AG04450 (cell line): Measurements from ENCODE around the gene GDF7. TPM values are rescaled to one million over a fixed set of nuclear protein-coding genes. Genes with fewer than 3 reads are reported as not detected.

Source experiments
- CTCF ChIA-PET: fragments of 300-600, 350-600 bp; formaldehyde crosslinking; extraction: SDS; loops from one replicate; lab custom pipeline; 2022; ENCODE audit warnings: antibody characterized with exemption, inconsistent platforms; lab: Charles Lee
- POLR2A ChIA-PET: fragments of 350-600 bp; formaldehyde crosslinking; extraction: SDS; loops from one replicate; lab custom pipeline; 2021; ENCODE audit warnings: antibody characterized with exemption, inconsistent platforms; lab: Yijun Ruan, JAX
- DNase-seq: peaks from one replicate; pipeline ENCODE4 v3.0.0-alpha.2; 2011; ENCODE audit warnings: low read depth, low spot score
- H3K27ac ChIP-seq: one replicate; pipeline ENCODE4 v1.5.1; 2012; ENCODE audit warnings: low read depth, low read length, control low read depth
- H3K27me3 ChIP-seq: one replicate; pipeline ENCODE4 v1.6.0; 2012; ENCODE audit warnings: low read length; ENCODE audit not compliant: control insufficient read depth, insufficient read depth
- H3K4me3 ChIP-seq: 2 replicates; pipeline ENCODE4 v1.5.1; 2011; ENCODE audit warnings: mild to moderate bottlenecking, low read depth, low read length, control low read depth
- H3K9me3 ChIP-seq: 2 replicates; pipeline ENCODE4 v1.5.1; 2012; ENCODE audit warnings: low read length; ENCODE audit not compliant: control insufficient read depth, insufficient read depth
- polyA plus RNA-seq: library from polyadenylated mRNA; depleted of rRNA; stranded (reverse); fragments of >200 nt; gene quantifications from 2 replicates; pipeline ENCODE4 v1.2.3, GENCODE V29; 2011
- TF ChIP-seq, protein P1 (sequence below): IDR thresholded peaks from 2 replicates; pipeline ENCODE4 v1.5.1; 2011; ENCODE audit warnings: low read depth, low read length, control low read depth, inconsistent platforms

Gene GDF7
- polyA plus RNA-seq, 1 experiment, result 0.01 TPM

DNA sequence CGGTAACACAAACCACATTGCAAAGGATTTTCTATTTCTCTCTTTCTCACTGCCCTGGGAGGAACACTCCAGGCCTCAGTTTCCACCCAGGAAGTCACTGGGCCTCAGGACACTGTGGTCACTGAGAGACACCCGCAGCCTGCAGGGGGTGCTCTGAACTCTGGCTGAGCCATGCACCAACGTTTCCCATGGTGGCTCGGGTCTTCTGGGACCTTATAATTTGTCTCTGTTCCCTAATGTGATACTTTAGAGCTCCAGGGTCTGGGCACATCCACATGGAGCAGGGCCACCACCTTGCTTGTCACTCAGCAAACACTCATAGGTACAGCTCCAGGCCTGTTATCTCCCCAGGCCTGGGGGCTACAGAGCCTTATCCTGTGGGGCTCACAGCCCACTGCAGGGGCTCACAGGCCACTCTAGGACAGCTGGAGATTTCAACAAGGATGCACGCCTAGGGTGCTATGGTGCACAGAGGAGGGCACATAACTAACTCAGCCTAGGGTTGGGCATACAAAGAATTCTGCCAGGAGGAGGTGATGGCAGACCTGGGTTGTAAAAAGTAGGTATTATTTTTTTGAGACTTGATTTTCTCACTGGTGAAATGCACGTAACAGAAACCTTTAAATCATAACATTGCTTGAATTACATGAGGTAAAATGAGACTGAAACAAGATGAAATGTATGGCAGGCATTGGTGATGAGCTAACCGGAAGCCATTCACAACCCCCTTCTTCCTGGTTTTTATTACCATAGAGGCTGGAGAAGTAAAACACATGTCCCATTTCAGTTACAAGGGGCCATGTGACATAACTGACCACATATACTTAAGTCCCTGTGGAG is 13.0 kb upstream of the GDF7 start:
- CTCF ChIA-PET, result interaction anchor here (0.8 to 4.4 kb wide), 2 partner anchors 8 to 12 kb away, joined by 3 to 40 read pairs; no protein-coding TSS in a partner anchor
- H3K9me3 ChIP-seq, result no peaks in the 10 kb centered on the region
- peaks cover 28% of the 10 kb centered on the region for H3K27me3 ChIP-seq
- H3K4me3 ChIP-seq, result no peak overlapping the region
- TF ChIP-seq, protein P1, sequence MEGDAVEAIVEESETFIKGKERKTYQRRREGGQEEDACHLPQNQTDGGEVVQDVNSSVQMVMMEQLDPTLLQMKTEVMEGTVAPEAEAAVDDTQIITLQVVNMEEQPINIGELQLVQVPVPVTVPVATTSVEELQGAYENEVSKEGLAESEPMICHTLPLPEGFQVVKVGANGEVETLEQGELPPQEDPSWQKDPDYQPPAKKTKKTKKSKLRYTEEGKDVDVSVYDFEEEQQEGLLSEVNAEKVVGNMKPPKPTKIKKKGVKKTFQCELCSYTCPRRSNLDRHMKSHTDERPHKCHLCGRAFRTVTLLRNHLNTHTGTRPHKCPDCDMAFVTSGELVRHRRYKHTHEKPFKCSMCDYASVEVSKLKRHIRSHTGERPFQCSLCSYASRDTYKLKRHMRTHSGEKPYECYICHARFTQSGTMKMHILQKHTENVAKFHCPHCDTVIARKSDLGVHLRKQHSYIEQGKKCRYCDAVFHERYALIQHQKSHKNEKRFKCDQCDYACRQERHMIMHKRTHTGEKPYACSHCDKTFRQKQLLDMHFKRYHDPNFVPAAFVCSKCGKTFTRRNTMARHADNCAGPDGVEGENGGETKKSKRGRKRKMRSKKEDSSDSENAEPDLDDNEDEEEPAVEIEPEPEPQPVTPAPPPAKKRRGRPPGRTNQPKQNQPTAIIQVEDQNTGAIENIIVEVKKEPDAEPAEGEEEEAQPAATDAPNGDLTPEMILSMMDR, result no peak
- no peak overlapping the region for H3K27ac ChIP-seq
- POLR2A ChIA-PET, result interaction anchor here (0.6 kb wide), 1 partner anchor 265 kb away, joined by 3 read pairs; no protein-coding TSS in a partner anchor
- DNase-seq, result no peak

DNA sequence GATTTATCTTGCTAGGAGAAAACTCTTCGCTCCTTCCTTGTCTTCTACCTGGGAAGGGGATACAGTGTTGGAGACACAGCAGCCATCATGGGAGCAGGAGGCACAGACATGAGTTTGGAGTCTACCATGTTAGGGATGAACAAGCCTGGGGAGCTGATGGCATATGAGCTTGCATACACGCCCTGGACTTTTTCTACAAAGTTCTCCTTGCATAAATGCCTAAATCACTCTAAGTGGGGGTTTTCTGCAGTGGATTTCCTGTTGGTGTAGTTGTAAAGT is 12.5 kb upstream of the GDF7 start:
- peaks cover 28% of the 10 kb centered on the region for H3K27me3 ChIP-seq
- ChIA-PET POLR2A (interaction anchor here (0.6 kb wide), 1 partner anchor 266 kb away, joined by 3 read pairs; no protein-coding TSS in a partner anchor), CTCF (interaction anchor here (0.6 to 0.8 kb wide), 2 partner anchors 13 to 17 kb away, joined by 3 read pairs; no protein-coding TSS in a partner anchor)
- no peak overlapping the region for H3K4me3 ChIP-seq
- H3K9me3 ChIP-seq, result no peaks in the 10 kb centered on the region
- TF ChIP-seq, protein P1, result no peak
- H3K27ac ChIP-seq, result no peak overlapping the region
- no peak for DNase-seq

DNA sequence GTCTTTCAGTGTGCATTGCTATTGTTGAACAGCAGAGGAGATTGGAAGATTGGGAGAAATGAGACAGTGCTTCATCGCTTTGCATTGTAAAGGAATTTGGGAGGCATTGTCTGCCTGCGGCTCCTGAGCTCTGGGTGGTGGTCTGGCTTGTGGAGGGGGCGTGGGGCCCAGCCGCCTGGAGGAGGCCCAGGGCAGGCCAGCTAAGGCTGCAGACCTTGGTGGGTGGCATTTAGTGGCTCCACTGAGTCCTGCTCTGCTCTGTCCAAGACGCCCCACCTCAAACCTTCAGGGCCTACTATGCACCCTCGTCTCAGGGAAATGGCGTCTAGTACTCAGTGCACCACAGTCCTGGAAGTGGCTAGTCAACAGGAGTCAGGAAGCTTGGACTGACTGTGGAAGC is 10.4 kb upstream of the GDF7 start:
- CTCF ChIA-PET, result no interaction called here
- H3K9me3 ChIP-seq, result no peaks in the 10 kb centered on the region

DNA sequence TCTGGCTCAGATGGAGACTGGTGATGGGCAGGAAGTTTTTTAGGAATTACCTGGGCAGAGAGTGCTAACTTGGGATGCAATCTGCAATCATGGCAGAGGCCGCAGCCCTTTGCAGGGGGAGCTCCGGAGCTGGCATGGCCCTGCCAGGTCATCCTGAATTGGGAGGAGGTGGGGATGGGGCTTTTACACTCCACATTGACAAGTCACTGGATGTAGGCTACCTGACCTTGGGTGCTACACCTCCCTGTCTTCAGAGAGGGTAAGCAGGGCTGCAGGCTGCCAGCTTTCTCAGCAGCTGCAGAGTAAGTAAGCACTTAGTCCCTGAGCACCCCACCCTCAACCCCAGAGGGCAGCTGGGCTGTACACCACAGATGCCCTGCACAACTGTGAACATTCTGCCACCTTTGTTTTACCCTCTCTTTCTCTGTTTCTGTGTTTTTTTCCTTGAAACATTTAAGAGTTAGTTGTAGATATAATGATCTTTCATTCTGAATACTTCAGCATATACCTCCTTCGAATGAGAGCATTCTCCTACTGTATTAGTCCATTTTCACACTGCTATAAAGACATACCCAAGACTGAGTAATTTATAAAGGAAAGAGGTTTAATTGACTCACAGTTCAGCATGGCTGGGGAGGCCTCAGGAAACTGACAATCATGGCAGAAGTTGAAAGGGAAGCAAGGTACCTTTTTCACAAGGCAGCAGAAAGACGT is 9.3 kb upstream of the GDF7 start:
- no peak for DNase-seq
- H3K4me3 ChIP-seq, result no peak overlapping the region
- ChIA-PET POLR2A (no interaction called here), CTCF (no interaction called here)
- peaks cover 52% of the 10 kb centered on the region for H3K27me3 ChIP-seq
- no peak overlapping the region for H3K27ac ChIP-seq
- no peaks in the 10 kb centered on the region for H3K9me3 ChIP-seq
- TF ChIP-seq, protein P1, result no peak

More for the DNA sequence above, 10.4 kb upstream of the GDF7 start:
- Histone ChIP-seq H3K4me3 (no peak overlapping the region), H3K27ac (no peak overlapping the region), H3K27me3 (peaks cover 41% of the 10 kb centered on the region)
- TF ChIP-seq, protein P1, result no peak
- POLR2A ChIA-PET, result no interaction called here
- no peak for DNase-seq
